Measurements from ENCODE around the gene TTLL10. TPM values are rescaled to one million over a fixed set of nuclear protein-coding genes. Genes with fewer than 3 reads are reported as not detected.

TTLL10 gene
- total and polyA plus RNA-seq, 10 donors = 0.02 to 0.34 (median 0.10) TPM; not detected in 6

- intact Hi-C loops (cut with DNase I; ENCODE audit: low total_unique reads) = no loop called here
- TF ChIP-seq POLR2AphosphoS5 (IDR thresholded peaks at IDR 0.05) (no peak), CTCF (IDR thresholded peaks at IDR 0.05 in 8 of 11, conservative IDR thresholded peaks at IDR 0.05 in 3 of 11) (no peak), POLR2A (IDR thresholded peaks at IDR 0.05) (no peak)
- H3K27me3 ChIP-seq (replicated peaks in 1 of 7) = peaks cover 0 to 75% (median 32%) of the 10 kb centered on the region in 7 donors
- H3K4me1 ChIP-seq = peaks cover 0 to 33% (median 19%) of the 10 kb centered on the region in 6 donors
- peaks cover 0 to 20% (median 11%) of the 10 kb centered on the region in 6 donors for H3K36me3 ChIP-seq
- no peaks in the 10 kb centered on the region for H3K9me3 ChIP-seq
- H3K4me3 ChIP-seq = no peak overlapping the region
- H3K27ac ChIP-seq = no peak overlapping the region
- no peak for DNase-seq
- WGBS, 5 donors = 64 to 82% (median 73%) methylated on average over 3 to 19 of the region's 19 CpGs
Measured at GRCh38 chr1:1238702-1239178, 65.1 kb downstream of the TTLL10 start.

GRCh38 chr1:1239227-1239613 is 65.5 kb downstream of the TTLL10 start:
- DNase-seq = no peak
- Histone ChIP-seq H3K27me3 (replicated peaks in 1 of 7) (peaks cover 0 to 80% (median 32%) of the 10 kb centered on the region in 7 donors), H3K4me3 (no peak overlapping the region), H3K4me1 (peaks cover 0 to 32% (median 16%) of the 10 kb centered on the region in 6 donors), H3K36me3 (peaks cover 0 to 15% (median 11%) of the 10 kb centered on the region in 6 donors), H3K9me3 (no peaks in the 10 kb centered on the region), H3K27ac (no peak overlapping the region)
- WGBS, 5 donors = 62 to 79% (median 71%) methylated on average over 3 to 15 of the region's 15 CpGs
- intact Hi-C loops (cut with DNase I; ENCODE audit: low total_unique reads) = no loop called here
- TF ChIP-seq POLR2AphosphoS5 (IDR thresholded peaks at IDR 0.05) = no peak
- no peak for TF ChIP-seq POLR2A (IDR thresholded peaks at IDR 0.05)
- no peak for TF ChIP-seq CTCF (IDR thresholded peaks at IDR 0.05 in 8 of 11, conservative IDR thresholded peaks at IDR 0.05 in 3 of 11)

GRCh38 chr1:1239614-1240347 is 66.1 kb downstream of the TTLL10 start:
- Histone ChIP-seq H3K27me3 (replicated peaks in 1 of 7) (peaks cover 0 to 83% (median 32%) of the 10 kb centered on the region in 7 donors), H3K4me1 (peaks cover 0 to 28% (median 14%) of the 10 kb centered on the region in 6 donors)

GRCh38 chr1:1240348-1240732 is 66.7 kb downstream of the TTLL10 start:
- H3K9me3 ChIP-seq = no peaks in the 10 kb centered on the region
- H3K27ac ChIP-seq = no peak overlapping the region
- H3K27me3 ChIP-seq (replicated peaks in 1 of 7) = peaks cover 0 to 85% (median 34%) of the 10 kb centered on the region in 7 donors
- peaks cover 0 to 22% (median 12%) of the 10 kb centered on the region in 6 donors for H3K4me1 ChIP-seq
- peaks cover 0 to 4% (median under 1%) of the 10 kb centered on the region in 6 donors for H3K36me3 ChIP-seq
- intact Hi-C loops (cut with DNase I; ENCODE audit: low total_unique reads) = no loop called here
- WGBS, 5 donors = 51 to 83% (median 64%) methylated on average over 3 to 11 of the region's 11 CpGs
- no peak for TF ChIP-seq CTCF (IDR thresholded peaks at IDR 0.05 in 8 of 11, conservative IDR thresholded peaks at IDR 0.05 in 3 of 11)
- no peak for TF ChIP-seq POLR2AphosphoS5 (IDR thresholded peaks at IDR 0.05)
- TF ChIP-seq POLR2A (IDR thresholded peaks at IDR 0.05) = no peak
- no peak overlapping the region for H3K4me3 ChIP-seq
- no peak for DNase-seq

More at GRCh38 chr1:1239614-1240347, 66.1 kb downstream of the TTLL10 start:
- TF ChIP-seq POLR2A (IDR thresholded peaks at IDR 0.05) = no peak
- TF ChIP-seq POLR2AphosphoS5 (IDR thresholded peaks at IDR 0.05) = peak in 1 of 3 donors; percentile 35
- intact Hi-C loops (cut with DNase I; ENCODE audit: low total_unique reads) = no loop called here
- Histone ChIP-seq H3K36me3 (peaks cover 0 to 9% (median 5%) of the 10 kb centered on the region in 6 donors), H3K9me3 (no peaks in the 10 kb centered on the region), H3K4me3 (no peak overlapping the region), H3K27ac (no peak overlapping the region)
- no peak for DNase-seq
- 40 to 57% (median 51%) methylated on average over 2 to 30 of the region's 30 CpGs for WGBS, 5 donors

All from spleen (tissue), 11 donors.